ENCODE measurements around the gene CYP27C1. TPM values are rescaled to one million over a fixed set of nuclear protein-coding genes. Genes with fewer than 3 reads are reported as not detected.

CYP27C1 gene
- total RNA-seq, 1 experiment from 2014 or later: 0.11 TPM

GRCh38 chr2:127208313-127208712 lies 11.8 kb downstream of the CYP27C1 start:
- H3K4me3 ChIP-seq (ENCODE audit: low read depth, low read length): no peak overlapping the region
- no peaks in the 10 kb centered on the region for H3K27me3 ChIP-seq (replicated peaks; ENCODE audit: control insufficient read depth, insufficient read depth, low read length)
- H3K9me3 ChIP-seq: peaks cover 3% of the 10 kb centered on the region; the same call in 1 of the 2 replicates
- H3K36me3 Mint-ChIP-seq (ENCODE audit: insufficient read depth, unreplicated experiment): no peaks in the 10 kb centered on the region
- intact Hi-C loops (cut with micrococcal nuclease; ENCODE audit: unreplicated experiment): no loop called here
- ChIA-PET CTCF (no interaction called here), POLR2A (no interaction called here)
- peaks cover 3% of the 10 kb centered on the region for H3K27me3 Mint-ChIP-seq (ENCODE audit: insufficient read depth, unreplicated experiment)
- TF ChIP-seq CTCF (IDR thresholded peaks at IDR 0.05; ENCODE audit: insufficient read depth in 1 of 2, low read depth in 1 of 2, low read length in 1 of 2, severe bottlenecking in 1 of 2, unreplicated experiment in 1 of 2): no peak
- H3K36me3 ChIP-seq (ENCODE audit: control insufficient read depth, insufficient read depth, low read length): no peaks in the 10 kb centered on the region
- H3K9me3 Mint-ChIP-seq (ENCODE audit: unreplicated experiment): no peaks in the 10 kb centered on the region
- H3K4me3 Mint-ChIP-seq (ENCODE audit: unreplicated experiment): no peak overlapping the region
- no peaks in the 10 kb centered on the region for H3K4me1 ChIP-seq
- DNase-seq: no peak
- no peak overlapping the region for H3K27ac Mint-ChIP-seq (ENCODE audit: unreplicated experiment)
- H3K4me1 Mint-ChIP-seq (ENCODE audit: low read depth, unreplicated experiment): peaks cover 6% of the 10 kb centered on the region
- no TSS peak for BruUV-seq (replicated peaks)

GRCh38 chr2:127205218-127206125 lies 14.6 kb downstream of the CYP27C1 start:
- no TSS peak for BruUV-seq (replicated peaks)
- Histone ChIP-seq H3K4me1 (no peaks in the 10 kb centered on the region), H3K9me3 (no peaks in the 10 kb centered on the region), H3K4me3 (ENCODE audit: low read depth, low read length) (no peak overlapping the region), H3K27me3 (replicated peaks; ENCODE audit: control insufficient read depth, insufficient read depth, low read length) (no peaks in the 10 kb centered on the region), H3K36me3 (ENCODE audit: control insufficient read depth, insufficient read depth, low read length) (no peaks in the 10 kb centered on the region)
- ChIA-PET CTCF (no interaction called here), POLR2A (no interaction called here)
- H3K4me3 Mint-ChIP-seq (ENCODE audit: unreplicated experiment): no peak overlapping the region
- no peaks in the 10 kb centered on the region for H3K9me3 Mint-ChIP-seq (ENCODE audit: unreplicated experiment)
- H3K27me3 Mint-ChIP-seq (ENCODE audit: insufficient read depth, unreplicated experiment): peaks cover 2% of the 10 kb centered on the region
- DNase-seq: no peak
- H3K27ac Mint-ChIP-seq (ENCODE audit: unreplicated experiment): no peak overlapping the region
- H3K36me3 Mint-ChIP-seq (ENCODE audit: insufficient read depth, unreplicated experiment): no peaks in the 10 kb centered on the region
- no peak for TF ChIP-seq CTCF (IDR thresholded peaks at IDR 0.05; ENCODE audit: insufficient read depth in 1 of 2, low read depth in 1 of 2, low read length in 1 of 2, severe bottlenecking in 1 of 2, unreplicated experiment in 1 of 2)
- intact Hi-C loops (cut with micrococcal nuclease; ENCODE audit: unreplicated experiment): no loop called here
- peaks cover 6% of the 10 kb centered on the region for H3K4me1 Mint-ChIP-seq (ENCODE audit: low read depth, unreplicated experiment)

- Mint-ChIP-seq H3K4me1 (ENCODE audit: low read depth, unreplicated experiment) (no peaks in the 10 kb centered on the region), H3K27ac (ENCODE audit: unreplicated experiment) (no peak overlapping the region), H3K9me3 (ENCODE audit: unreplicated experiment) (no peaks in the 10 kb centered on the region), H3K4me3 (ENCODE audit: unreplicated experiment) (no peak overlapping the region), H3K27me3 (ENCODE audit: insufficient read depth, unreplicated experiment) (no peaks in the 10 kb centered on the region), H3K36me3 (ENCODE audit: insufficient read depth, unreplicated experiment) (peaks cover 5% of the 10 kb centered on the region)
- H3K4me1 ChIP-seq: no peaks in the 10 kb centered on the region
- no TSS peak for BruUV-seq (replicated peaks)
- TF ChIP-seq CTCF (IDR thresholded peaks at IDR 0.05; ENCODE audit: insufficient read depth in 1 of 2, low read depth in 1 of 2, low read length in 1 of 2, severe bottlenecking in 1 of 2, unreplicated experiment in 1 of 2): peak in 1 of 2 experiments; percentile 14
- no peaks in the 10 kb centered on the region for H3K9me3 ChIP-seq
- H3K4me3 ChIP-seq (ENCODE audit: low read depth, low read length): no peak overlapping the region
- intact Hi-C loops (cut with micrococcal nuclease; ENCODE audit: unreplicated experiment): loop anchor here (2.0 kb wide), 1 partner anchor 111 kb away; no protein-coding TSS in a partner anchor
- H3K36me3 ChIP-seq (ENCODE audit: control insufficient read depth, insufficient read depth, low read length): no peaks in the 10 kb centered on the region
- POLR2A ChIA-PET: no interaction called here
- CTCF ChIA-PET: interaction anchor here (1.4 kb wide), 1 partner anchor 278 kb away, joined by 7 read pairs; no protein-coding TSS in a partner anchor
- no peaks in the 10 kb centered on the region for H3K27me3 ChIP-seq (replicated peaks; ENCODE audit: control insufficient read depth, insufficient read depth, low read length)
- DNase-seq: no peak
These were observed 18.6 kb downstream of the CYP27C1 start for GRCh38 chr2:127201452-127201851.

Measured in Caco-2 (cell line).